H1 (cell line): ENCODE results near the gene EPSTI1. TPM values are rescaled to one million over a fixed set of nuclear protein-coding genes. Genes with fewer than 3 reads are reported as not detected.

ENCODE experiments used
- CTCF ChIA-PET: fragments of 300-600 bp; sonication (Branson Sonifier 250); formaldehyde crosslinking; loops from one replicate; lab custom pipeline; 2021; ENCODE audit not compliant: partially characterized antibody; lab: Charles Lee
- POLR2A ChIA-PET: fragments of 300-600 bp; sonication (Branson Sonifier 250); formaldehyde crosslinking; loops from one replicate; lab custom pipeline; 2021; ENCODE audit warnings: inconsistent platforms; ENCODE audit not compliant: partially characterized antibody; lab: Charles Lee
- DNase-seq, 2 experiments: peaks; one replicate each; pipeline versions ENCODE4 v3.0.0 to v3.0.0-alpha.2; 2010 to 2022; ENCODE audit warnings: low spot score in 2 of 2, low read depth in 1 of 2, mixed read lengths in 1 of 2
- FAIRE-seq: peaks from 2 replicates; lab custom pipeline; 2011; peaks lifted over from hg19 to GRCh38; lab: Jason Lieb, UNC
- H2AFZ ChIP-seq: 2 replicates; pipeline ENCODE4 v1.8.1; 2012; ENCODE audit warnings: low read length, inconsistent platforms
- H2AK5ac ChIP-seq: 2 replicates; pipeline ENCODE4 v1.6.1; 2013; ENCODE audit warnings: low read depth, low read length
- H2BK120ac ChIP-seq: replicated peaks from 2 replicates; pipeline ENCODE3; 2013; ENCODE audit warnings: low read depth, low read length, inconsistent platforms
- H2BK12ac ChIP-seq: 2 replicates; pipeline ENCODE4 v1.6.1; 2013; ENCODE audit warnings: low read depth, low read length
- H2BK15ac ChIP-seq: 2 replicates; pipeline ENCODE4 v1.6.1; 2013; ENCODE audit warnings: low read length
- H2BK20ac ChIP-seq: 2 replicates; pipeline ENCODE4 v1.6.1; 2013; ENCODE audit warnings: low read length
- H2BK5ac ChIP-seq: 2 replicates; pipeline ENCODE4 v1.6.1; 2013; ENCODE audit warnings: low read depth, low read length
- H3K14ac ChIP-seq: 2 replicates; pipeline ENCODE4 v1.6.1; 2013; ENCODE audit warnings: inconsistent platforms; ENCODE audit not compliant: insufficient read length
- H3K18ac ChIP-seq: 2 replicates; pipeline ENCODE4 v1.6.1; 2013; ENCODE audit warnings: low read length; ENCODE audit errors: extremely low read depth
- H3K23ac ChIP-seq: 2 replicates; pipeline ENCODE4 v1.6.1; 2013; ENCODE audit warnings: inconsistent platforms; ENCODE audit not compliant: insufficient read length
- H3K23me2 ChIP-seq: 2 replicates; pipeline ENCODE4 v1.6.1; 2013; ENCODE audit warnings: low read depth, low read length
- H3K27ac ChIP-seq: 2 replicates; pipeline ENCODE4 v1.6.1; 2011; ENCODE audit warnings: low read depth, low read length, inconsistent platforms
- H3K27me3 ChIP-seq, 4 experiments: replicated peaks in 1 of 4; 1 replicate in 1 of 4; 2 replicates in 3 of 4; pipeline versions ENCODE4 v1.6.1 to v1.8.1; 2011 to 2013; ENCODE audit warnings: low read length in 3 of 4, mild to moderate bottlenecking in 3 of 4, inconsistent platforms in 2 of 4, mixed read lengths in 2 of 4, moderate library complexity in 1 of 4; ENCODE audit not compliant: control insufficient read depth in 3 of 4, insufficient read depth in 3 of 4; ENCODE audit errors: extremely low read depth in 1 of 4
- H3K36me3 ChIP-seq, 4 experiments: 2 replicates each; pipeline versions ENCODE4 v1.6.1 to v1.8.1; 2011 to 2013; ENCODE audit warnings: mild to moderate bottlenecking in 4 of 4, low read length in 3 of 4, moderate library complexity in 2 of 4, control low read depth in 1 of 4, inconsistent platforms in 1 of 4; ENCODE audit not compliant: insufficient read depth in 4 of 4, control insufficient read depth in 2 of 4
- H3K4ac ChIP-seq: replicated peaks from 2 replicates; pipeline ENCODE3; 2013; ENCODE audit warnings: low read length, low read depth, mixed read lengths, inconsistent platforms; ENCODE audit not compliant: insufficient read length
- H3K4me1 ChIP-seq, 4 experiments: replicated peaks in 1 of 4; 1 replicate in 1 of 4; 2 replicates in 3 of 4; pipeline versions ENCODE4 v1.6.1 to v1.8.1; 2011 to 2013; ENCODE audit warnings: low read length in 3 of 4, inconsistent platforms in 2 of 4, mixed read lengths in 1 of 4; ENCODE audit not compliant: insufficient read depth in 4 of 4, control insufficient read depth in 3 of 4
- H3K4me2 ChIP-seq, 2 experiments: 2 replicates each; pipeline versions ENCODE4 v1.6.1 to v1.8.1; 2011 to 2013; ENCODE audit warnings: low read depth in 2 of 2, low read length in 2 of 2, control low read depth in 1 of 2, inconsistent platforms in 1 of 2, mild to moderate bottlenecking in 1 of 2; ENCODE audit not compliant: insufficient read depth in 1 of 2
- H3K4me3 ChIP-seq, 4 experiments: fragments of 200-600, 300-600 bp in 1 of 4; sonication (generic), shearing (Covaris generic), sonication (Bioruptor Twin) in 1 of 4; 2 replicates each; pipeline versions ENCODE4 v1.5.1 to v1.8.1; 2011 to 2016; ENCODE audit warnings: low read length in 4 of 4, low read depth in 3 of 4, control low read depth in 2 of 4, inconsistent platforms in 2 of 4, mild to moderate bottlenecking in 2 of 4, mixed read lengths in 1 of 4, moderate library complexity in 1 of 4; ENCODE audit not compliant: insufficient read depth in 2 of 4; ENCODE audit errors: extremely low read depth in 1 of 4
- H3K56ac ChIP-seq: replicated peaks from 2 replicates; pipeline ENCODE3; 2013; ENCODE audit warnings: low read depth, mild to moderate bottlenecking, mixed read lengths, low read length, inconsistent platforms; ENCODE audit not compliant: insufficient read length
- H3K79me1 ChIP-seq: 2 replicates; pipeline ENCODE4 v1.6.1; 2013; ENCODE audit warnings: low read depth, low read length, control low read depth
- H3K79me2 ChIP-seq, 2 experiments: 2 replicates each; pipeline versions ENCODE4 v1.6.1 to v1.8.1; 2012 to 2013; ENCODE audit warnings: low read length in 2 of 2, mild to moderate bottlenecking in 2 of 2, inconsistent platforms in 1 of 2; ENCODE audit not compliant: insufficient read depth in 2 of 2, control insufficient read depth in 1 of 2
- H3K9ac ChIP-seq, 4 experiments: replicated peaks in 1 of 4; 1 replicate in 1 of 4; 2 replicates in 3 of 4; pipeline versions ENCODE4 v1.6.1 to v1.8.1; 2011 to 2013; ENCODE audit warnings: low read depth in 3 of 4, low read length in 3 of 4, control low read depth in 2 of 4, mild to moderate bottlenecking in 2 of 4, moderate library complexity in 2 of 4, inconsistent platforms in 1 of 4; ENCODE audit errors: extremely low read depth in 1 of 4
- H3K9me3 ChIP-seq, 2 experiments: 2 replicates each; pipeline versions ENCODE4 v1.6.1 to v1.8.1; 2012 to 2013; ENCODE audit warnings: mild to moderate bottlenecking in 2 of 2, moderate library complexity in 2 of 2, control low read depth in 1 of 2, inconsistent platforms in 1 of 2, low read depth in 1 of 2, low read length in 1 of 2, mixed read lengths in 1 of 2; ENCODE audit not compliant: insufficient read depth in 2 of 2
- H4K20me1 ChIP-seq, 2 experiments: replicated peaks in 1 of 2; 2 replicates each; pipeline versions ENCODE3 to v1.8.1; 2011 to 2013; ENCODE audit warnings: inconsistent platforms in 2 of 2, low read length in 2 of 2, mild to moderate bottlenecking in 1 of 2; ENCODE audit not compliant: insufficient read depth in 2 of 2, control insufficient read depth in 1 of 2
- H4K5ac ChIP-seq: 2 replicates; pipeline ENCODE4 v1.6.1; 2013; ENCODE audit warnings: low read length, low read depth, mixed read lengths, inconsistent platforms; ENCODE audit not compliant: insufficient read length
- H4K8ac ChIP-seq: 2 replicates; pipeline ENCODE4 v1.8.0; 2013; ENCODE audit warnings: mild to moderate bottlenecking, moderate library complexity, low read length, inconsistent platforms; ENCODE audit not compliant: insufficient read depth; ENCODE audit errors: extremely low read depth
- H4K91ac ChIP-seq: replicated peaks from 2 replicates; pipeline ENCODE3; 2013; ENCODE audit warnings: low read length, mixed read lengths, inconsistent platforms; ENCODE audit not compliant: insufficient read length
- BRCA1 ChIP-seq: IDR thresholded peaks from 2 replicates; pipeline ENCODE4 v1.6.1; 2012; ENCODE audit warnings: low read depth, low read length, improper control_type of control experiment
- CBX5 ChIP-seq: fragments of 300-800, 300-1000 bp; sonication (generic); IDR thresholded peaks from 2 replicates; pipeline ENCODE4 v1.7.1; 2016; ENCODE audit warnings: antibody characterized with exemption, low read length, low read depth
- EP300 ChIP-seq, 2 experiments: IDR thresholded peaks; 1 replicate in 1 of 2; 2 replicates in 1 of 2; pipeline ENCODE4 v1.6.1; 2011 to 2012; ENCODE audit warnings: low read depth in 2 of 2, low read length in 2 of 2, mild to moderate bottlenecking in 2 of 2, borderline replicate concordance in 1 of 2, inconsistent platforms in 1 of 2, moderate library complexity in 1 of 2
- FOSL1 ChIP-seq: IDR thresholded peaks from 2 replicates; pipeline ENCODE4 v1.6.1; 2011; ENCODE audit warnings: mild to moderate bottlenecking, low read depth, low read length, moderate library complexity; ENCODE audit not compliant: insufficient read depth
- GABPA ChIP-seq: IDR thresholded peaks from 2 replicates; pipeline ENCODE4 v1.6.1; 2011; ENCODE audit warnings: mild to moderate bottlenecking, low read length, moderate library complexity, borderline replicate concordance; ENCODE audit not compliant: insufficient read depth
- POLR2A ChIP-seq, 2 experiments: IDR thresholded peaks; 1 replicate in 1 of 2; 2 replicates in 1 of 2; pipeline ENCODE4 v1.6.1; 2011; ENCODE audit warnings: low read depth in 2 of 2, low read length in 2 of 2, mild to moderate bottlenecking in 2 of 2; ENCODE audit errors: control extremely low read depth in 1 of 2
- SAP30 ChIP-seq: fragments of 300-600 bp; sonication (generic); IDR thresholded peaks from 2 replicates; pipeline ENCODE4 v1.7.1; 2012; ENCODE audit warnings: low read length, moderate library complexity, mild to moderate bottlenecking, inconsistent platforms; ENCODE audit not compliant: insufficient read depth, insufficient replicate concordance
- SIX5 ChIP-seq: IDR thresholded peaks from 2 replicates; pipeline ENCODE4 v1.6.1; 2011; ENCODE audit warnings: mild to moderate bottlenecking, low read depth, low read length
- WGBS, 2 experiments: shearing (Covaris generic) in 1 of 2; methylation state at CpG; one replicate each; pipeline versions ENCODE4 v1.1.6 to v1.1.7; 2013 to 2015; ENCODE audit warnings: low lambda C conversion rate in 2 of 2, mixed read lengths in 2 of 2, inconsistent platforms in 1 of 2, low coverage in 1 of 2, missing lambda C conversion rate in 1 of 2; ENCODE audit not compliant: insufficient replicate concordance in 2 of 2, insufficient coverage in 1 of 2, insufficient read length in 1 of 2; ENCODE audit errors: extremely low coverage in 1 of 2, missing lambda C conversion rate in 1 of 2; 5-methylcytosine and 5-hydroxymethylcytosine counted together
- polyA plus RNA-seq, 7 experiments: library from polyadenylated mRNA; depleted of rRNA in 3 of 7; stranded (reverse) in 5 of 7; unstranded in 2 of 7; fragments of >200 nt in 5 of 7; fragments of 200-250 nt in 2 of 7; gene quantifications; 1 replicate in 5 of 7; 2 replicates in 1 of 7; 4 replicates in 1 of 7; pipeline versions ENCODE4 v1.2.1 to v1.2.3, GENCODE V29; 2011 to 2013; ENCODE audit warnings: missing spikeins in 2 of 7, mixed read lengths in 2 of 7
- total RNA-seq: library from RNA; stranded (reverse); fragmentation: NEBNext Ultra II Directional; extraction: Animal tissue kit (Norgen Biotek cat#: 25700); gene quantifications from 2 replicates; pipeline ENCODE4 v1.2.1, GENCODE V29; 2021
- TF ChIP-seq, protein P1 (sequence below): IDR thresholded peaks from 2 replicates; pipeline ENCODE4 v1.6.1; 2011; ENCODE audit warnings: low read length, improper control_type of control experiment
- TF ChIP-seq, protein P2 (sequence below): IDR thresholded peaks from 2 replicates; pipeline ENCODE4 v1.6.1; 2011; ENCODE audit warnings: low read depth, mild to moderate bottlenecking, low read length; ENCODE audit not compliant: insufficient read depth

The EPSTI1 gene
- total and polyA plus RNA-seq, 2 of the 8 experiments (the other 6 are each of a cell fraction or from before 2014, with no cell fraction given): 0.23 to 0.37 TPM

DNA sequence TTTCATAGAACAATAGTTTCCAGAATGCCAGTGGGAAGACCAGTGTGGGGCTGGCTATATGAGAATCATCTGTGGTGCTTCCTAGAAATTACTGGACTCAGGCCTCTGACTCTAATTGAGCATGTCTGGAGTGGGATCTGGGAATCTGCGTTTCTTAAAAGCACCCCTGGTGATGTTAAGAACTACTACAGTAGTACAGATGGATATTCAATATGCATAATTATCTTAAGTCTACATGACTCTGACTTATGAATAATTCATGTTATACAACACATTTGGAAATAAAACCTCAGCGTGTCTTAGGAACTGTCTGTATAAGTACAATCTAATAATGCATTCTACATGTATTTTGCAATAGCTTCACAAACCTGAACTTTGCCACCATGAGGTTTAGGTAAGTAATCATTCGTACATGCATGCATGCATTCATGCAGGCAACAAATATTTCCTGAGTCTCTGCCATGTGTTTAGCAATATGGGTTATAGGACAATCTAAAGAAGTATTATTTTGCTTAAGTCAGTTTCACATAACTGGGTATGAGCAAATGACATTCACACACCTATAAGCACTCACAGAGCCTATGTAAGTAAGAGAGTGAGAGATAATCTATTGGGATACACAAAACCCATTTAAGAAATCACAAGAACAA is 62.0 kb downstream of the EPSTI1 start:
- no peak for TF ChIP-seq GABPA
- no peak for TF ChIP-seq BRCA1
- no peak for TF ChIP-seq FOSL1
- TF ChIP-seq CBX5: no peak
- TF ChIP-seq, protein P1, sequence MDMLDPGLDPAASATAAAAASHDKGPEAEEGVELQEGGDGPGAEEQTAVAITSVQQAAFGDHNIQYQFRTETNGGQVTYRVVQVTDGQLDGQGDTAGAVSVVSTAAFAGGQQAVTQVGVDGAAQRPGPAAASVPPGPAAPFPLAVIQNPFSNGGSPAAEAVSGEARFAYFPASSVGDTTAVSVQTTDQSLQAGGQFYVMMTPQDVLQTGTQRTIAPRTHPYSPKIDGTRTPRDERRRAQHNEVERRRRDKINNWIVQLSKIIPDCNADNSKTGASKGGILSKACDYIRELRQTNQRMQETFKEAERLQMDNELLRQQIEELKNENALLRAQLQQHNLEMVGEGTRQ: no peak
- TF ChIP-seq SAP30: no peak
- TF ChIP-seq SIX5: no peak
- no peak for TF ChIP-seq EP300 (IDR thresholded peaks at IDR 0.05; ENCODE audit: borderline replicate concordance in 1 of 2, low read depth in 2 of 2, low read length in 2 of 2)
- TF ChIP-seq, protein P2, sequence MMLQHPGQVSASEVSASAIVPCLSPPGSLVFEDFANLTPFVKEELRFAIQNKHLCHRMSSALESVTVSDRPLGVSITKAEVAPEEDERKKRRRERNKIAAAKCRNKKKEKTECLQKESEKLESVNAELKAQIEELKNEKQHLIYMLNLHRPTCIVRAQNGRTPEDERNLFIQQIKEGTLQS: no peak
- no peak for TF ChIP-seq POLR2A (IDR thresholded peaks at IDR 0.05; ENCODE audit: control extremely low read depth in 1 of 2, low read depth in 2 of 2, low read length in 2 of 2)
- no peaks in the 10 kb centered on the region for H3K9me3 ChIP-seq
- ChIA-PET CTCF (no interaction called here), POLR2A (no interaction called here)
- 88% methylated on average over 3 of the region's 3 CpGs; no CpG with 5 or more reads in 1 of the 2 experiments for WGBS, 2 experiments
- no peak overlapping the region for H2AK5ac ChIP-seq
- H4K5ac ChIP-seq: no peak overlapping the region
- no peak overlapping the region for H2AFZ ChIP-seq
- no peak overlapping the region for H2BK20ac ChIP-seq
- H4K8ac ChIP-seq: no peak overlapping the region
- H3K4ac ChIP-seq: no peak overlapping the region
- H3K23me2 ChIP-seq: no peaks in the 10 kb centered on the region
- H2BK15ac ChIP-seq: no peak overlapping the region
- no peak for DNase-seq
- no peak overlapping the region for H2BK120ac ChIP-seq
- no peak overlapping the region for H4K91ac ChIP-seq
- H3K27ac ChIP-seq: no peak overlapping the region
- FAIRE-seq: no peak
- H3K4me3 ChIP-seq: no peak overlapping the region
- H3K4me1 ChIP-seq: no peaks in the 10 kb centered on the region
- H3K14ac ChIP-seq: no peak overlapping the region
- H3K23ac ChIP-seq: no peak overlapping the region
- no peaks in the 10 kb centered on the region for H3K36me3 ChIP-seq
- no peak overlapping the region for H2BK5ac ChIP-seq
- H3K79me2 ChIP-seq: no peaks in the 10 kb centered on the region
- H3K27me3 ChIP-seq: no peaks in the 10 kb centered on the region
- no peak overlapping the region for H3K56ac ChIP-seq
- no peak overlapping the region for H3K18ac ChIP-seq
- no peaks in the 10 kb centered on the region for H4K20me1 ChIP-seq
- H2BK12ac ChIP-seq: no peak overlapping the region
- no peaks in the 10 kb centered on the region for H3K79me1 ChIP-seq
- H3K9ac ChIP-seq: no peak overlapping the region
- H3K4me2 ChIP-seq: no peak overlapping the region
